CD14-positive monocyte (primary cell): ENCODE results near the gene IL12RB1. TPM values are rescaled to one million over a fixed set of nuclear protein-coding genes. Genes with fewer than 3 reads are reported as not detected.

ENCODE experiments used
- DNase-seq, 3 donors: peaks; one replicate each; pipeline ENCODE4 v3.0.0-alpha.2; 2011 to 2022
- H2AFZ ChIP-seq: 2 replicates; pipeline ENCODE4 v1.6.0; 2012; ENCODE audit warnings: mild to moderate bottlenecking, low read depth, low read length, inconsistent platforms; ENCODE audit not compliant: insufficient read depth, poor library complexity, severe bottlenecking
- H3K27ac ChIP-seq, 2 donors: 1 replicate in 1 of 2; 2 replicates in 1 of 2; pipeline ENCODE4 v1.5.1; 2012 to 2013; ENCODE audit warnings: low read length in 2 of 2, control low read depth in 1 of 2, inconsistent platforms in 1 of 2, low read depth in 1 of 2, mild to moderate bottlenecking in 1 of 2
- H3K27me3 ChIP-seq, 2 donors: one replicate each; pipeline versions ENCODE4 v1.6.0 to v1.6.1; 2011 to 2013; ENCODE audit warnings: low read length in 2 of 2; ENCODE audit not compliant: control insufficient read depth in 2 of 2, insufficient read depth in 2 of 2
- H3K36me3 ChIP-seq, 2 donors: replicated peaks in 1 of 2; 1 replicate in 1 of 2; 2 replicates in 1 of 2; pipeline versions ENCODE4 v1.5.1 to v1.6.1; 2012 to 2013; ENCODE audit warnings: low read length in 2 of 2, control low read depth in 1 of 2, inconsistent platforms in 1 of 2, mild to moderate bottlenecking in 1 of 2; ENCODE audit not compliant: insufficient read depth in 2 of 2, control insufficient read depth in 1 of 2
- H3K4me1 ChIP-seq, 2 donors: 1 replicate in 1 of 2; 2 replicates in 1 of 2; pipeline versions ENCODE4 v1.5.1 to v1.6.1; 2012 to 2013; ENCODE audit warnings: low read length in 2 of 2, control low read depth in 1 of 2, inconsistent platforms in 1 of 2, mild to moderate bottlenecking in 1 of 2, moderate library complexity in 1 of 2; ENCODE audit not compliant: insufficient read depth in 2 of 2, control insufficient read depth in 1 of 2
- H3K4me2 ChIP-seq: replicated peaks from 2 replicates; pipeline ENCODE3; 2012; ENCODE audit warnings: low read length, moderate library complexity, mild to moderate bottlenecking; ENCODE audit not compliant: poor library complexity, severe bottlenecking; ENCODE audit errors: extremely low read depth
- H3K4me3 ChIP-seq, 3 experiments: fragments of 200-600 bp in 1 of 3; sonication (generic) in 1 of 3; replicated peaks in 1 of 3; 1 replicate in 2 of 3; 2 replicates in 1 of 3; pipeline ENCODE4 v1.5.1; 2011 to 2013; ENCODE audit warnings: low read length in 3 of 3, mild to moderate bottlenecking in 3 of 3, control low read depth in 2 of 3, low read depth in 2 of 3, inconsistent platforms in 1 of 3, moderate library complexity in 1 of 3
- H3K79me2 ChIP-seq: 2 replicates; pipeline ENCODE4 v1.6.0; 2012; ENCODE audit warnings: mild to moderate bottlenecking, control low read depth, inconsistent platforms, low read length, moderate library complexity; ENCODE audit not compliant: insufficient read depth
- H3K9ac ChIP-seq: 2 replicates; pipeline ENCODE4 v1.6.0; 2017; ENCODE audit warnings: low read length, mild to moderate bottlenecking; ENCODE audit not compliant: insufficient read depth, poor library complexity, severe bottlenecking
- H3K9me3 ChIP-seq, 2 donors: replicated peaks in 1 of 2; 1 replicate in 1 of 2; 2 replicates in 1 of 2; pipeline versions ENCODE4 v1.5.1 to v1.6.1; 2012 to 2013; ENCODE audit warnings: low read length in 2 of 2, control low read depth in 1 of 2; ENCODE audit not compliant: control insufficient read depth in 1 of 2, insufficient read depth in 1 of 2
- H4K20me1 ChIP-seq: 2 replicates; pipeline ENCODE4 v1.6.0; 2012; ENCODE audit warnings: mild to moderate bottlenecking, low read length, control low read depth, moderate library complexity; ENCODE audit not compliant: insufficient read depth
- H3K27ac Mint-ChIP-seq, 7 donors: one replicate each; pipeline ENCODE4 v1.8.0; 2020; ENCODE audit warnings: mild to moderate bottlenecking in 7 of 7, mixed read lengths in 7 of 7, moderate library complexity in 6 of 7, inconsistent platforms in 2 of 7
- H3K27me3 Mint-ChIP-seq, 3 donors: one replicate each; pipeline ENCODE4 v1.8.0; 2021 to 2022; ENCODE audit warnings: low read depth in 3 of 3, mild to moderate bottlenecking in 3 of 3, mixed read lengths in 3 of 3, moderate library complexity in 3 of 3, inconsistent platforms in 1 of 3
- H3K36me3 Mint-ChIP-seq, 2 donors: one replicate each; pipeline ENCODE4 v1.8.0; 2020; ENCODE audit warnings: mixed read lengths in 2 of 2, inconsistent platforms in 1 of 2, mild to moderate bottlenecking in 1 of 2
- H3K4me1 Mint-ChIP-seq: one replicate; pipeline ENCODE4 v1.8.0; 2020; ENCODE audit warnings: mild to moderate bottlenecking, mixed read lengths
- H3K4me3 Mint-ChIP-seq, 2 donors: one replicate each; pipeline ENCODE4 v1.8.0; 2020; ENCODE audit warnings: mild to moderate bottlenecking in 2 of 2, mixed read lengths in 2 of 2, moderate library complexity in 1 of 2
- H3K9me3 Mint-ChIP-seq, 7 donors: one replicate each; pipeline ENCODE4 v1.8.0; 2020 to 2022; ENCODE audit warnings: mixed read lengths in 7 of 7, mild to moderate bottlenecking in 6 of 7, moderate library complexity in 6 of 7, inconsistent platforms in 2 of 7
- WGBS: methylation state at CpG from one replicate; pipeline ENCODE4 v1.1.5; 2013; ENCODE audit warnings: missing lambda C conversion rate; ENCODE audit not compliant: insufficient coverage; 5-methylcytosine and 5-hydroxymethylcytosine counted together
- intact Hi-C, 2 donors: fragments of 100-400 bp; cut with micrococcal nuclease; formaldehyde crosslinking; loops; one replicate each; pipeline versions ENCODE4 v1.15.0 to v1.15.1; 2023
- polyA plus RNA-seq, 3 donors: library from polyadenylated mRNA; depleted of rRNA in 1 of 3; unstranded in 2 of 3; stranded (reverse) in 1 of 3; fragments of 300-500 nt in 2 of 3; fragments of >200 nt in 1 of 3; fragmentation: Illumina TruSeq in 2 of 3; gene quantifications; 1 replicate in 2 of 3; 2 replicates in 1 of 3; pipeline ENCODE4 v1.2.3, GENCODE V29; 2012 to 2021
- TF ChIP-seq, protein P1 (sequence below): fragments of 200-600 bp; IDR thresholded peaks from one replicate; pipeline ENCODE4 v1.8.0; 2022; ENCODE audit warnings: antibody characterized with exemption, mild to moderate bottlenecking

Gene IL12RB1
- polyA plus RNA-seq, 3 donors = 7.8 to 17.5 (median 7.9) TPM

DNA sequence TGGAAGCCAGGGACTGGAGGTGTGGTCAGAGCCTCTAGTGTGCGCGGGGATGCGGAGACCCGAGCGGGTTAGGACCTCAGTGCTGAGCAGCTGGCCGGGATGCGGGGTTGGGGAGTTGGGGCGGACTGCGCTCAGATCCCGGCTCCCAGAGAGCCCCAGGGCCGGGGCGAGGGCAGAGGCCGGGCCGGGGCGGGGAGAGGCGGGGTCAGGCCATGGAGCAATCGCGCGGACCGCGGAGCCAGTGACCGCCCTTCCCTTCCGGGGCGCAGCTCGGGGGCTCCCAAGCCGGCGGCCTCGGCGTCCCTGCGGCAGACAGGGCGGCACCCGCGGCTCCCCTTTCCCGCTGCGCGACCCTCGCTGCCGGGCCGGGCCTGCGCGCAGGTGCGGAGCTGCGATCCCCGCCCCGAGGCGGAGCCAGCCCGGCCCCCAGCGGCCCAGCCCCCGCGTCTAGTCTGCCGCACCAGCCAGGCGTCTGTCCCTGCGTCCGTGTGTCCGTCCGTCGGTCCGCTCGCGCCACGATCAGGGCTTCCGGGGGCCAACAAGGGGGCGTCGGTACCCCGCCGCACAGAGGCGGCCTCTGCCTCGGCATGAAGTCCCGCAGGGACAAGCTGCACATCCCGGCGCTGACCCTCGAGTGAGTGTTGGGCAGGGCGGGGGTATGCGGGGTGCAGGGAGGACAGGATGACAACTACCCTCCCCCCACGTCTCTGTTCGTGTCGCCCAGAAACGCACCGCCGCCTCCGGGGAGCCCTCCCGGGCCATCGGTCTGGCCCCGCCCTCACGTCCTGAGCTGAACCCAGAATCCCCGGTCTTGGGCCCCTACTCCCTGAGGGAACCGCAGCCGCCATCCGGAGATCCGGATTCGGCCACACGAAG lies 23.2 kb upstream of the IL12RB1 start:
- Histone ChIP-seq H3K27me3 (no peaks in the 10 kb centered on the region), H3K4me3 (peak overlapping the region; percentile 87 to 95 (median 94)), H2AFZ (peak overlapping the region; percentile 86), H4K20me1 (peaks cover 44% of the 10 kb centered on the region), H3K79me2 (peaks cover 49% of the 10 kb centered on the region), H3K9me3 (no peaks in the 10 kb centered on the region), H3K9ac (peak overlapping the region; percentile 90), H3K4me1 (peaks cover 48 to 73% of the 10 kb centered on the region in 2 donors), H3K4me2 (peak overlapping the region; percentile 94), H3K27ac (peak overlapping the region; percentile 49 to 87), H3K36me3 (peaks cover 20 to 32% of the 10 kb centered on the region in 2 donors)
- Mint-ChIP-seq H3K4me1 (peaks cover 59% of the 10 kb centered on the region), H3K4me3 (peak overlapping the region; percentile 83 to 89), H3K27me3 (peaks cover 0 to 3% (median 0%) of the 10 kb centered on the region in 3 donors), H3K27ac (peak overlapping the region; percentile 69 to 88 (median 85)), H3K36me3 (peaks cover 34 to 38% of the 10 kb centered on the region in 2 donors), H3K9me3 (no peaks in the 10 kb centered on the region)
- WGBS = under 1% methylated on average over 79 of the region's 92 CpGs
- peak; percentile 44 to 69 (median 54) for DNase-seq
- TF ChIP-seq, protein P1, sequence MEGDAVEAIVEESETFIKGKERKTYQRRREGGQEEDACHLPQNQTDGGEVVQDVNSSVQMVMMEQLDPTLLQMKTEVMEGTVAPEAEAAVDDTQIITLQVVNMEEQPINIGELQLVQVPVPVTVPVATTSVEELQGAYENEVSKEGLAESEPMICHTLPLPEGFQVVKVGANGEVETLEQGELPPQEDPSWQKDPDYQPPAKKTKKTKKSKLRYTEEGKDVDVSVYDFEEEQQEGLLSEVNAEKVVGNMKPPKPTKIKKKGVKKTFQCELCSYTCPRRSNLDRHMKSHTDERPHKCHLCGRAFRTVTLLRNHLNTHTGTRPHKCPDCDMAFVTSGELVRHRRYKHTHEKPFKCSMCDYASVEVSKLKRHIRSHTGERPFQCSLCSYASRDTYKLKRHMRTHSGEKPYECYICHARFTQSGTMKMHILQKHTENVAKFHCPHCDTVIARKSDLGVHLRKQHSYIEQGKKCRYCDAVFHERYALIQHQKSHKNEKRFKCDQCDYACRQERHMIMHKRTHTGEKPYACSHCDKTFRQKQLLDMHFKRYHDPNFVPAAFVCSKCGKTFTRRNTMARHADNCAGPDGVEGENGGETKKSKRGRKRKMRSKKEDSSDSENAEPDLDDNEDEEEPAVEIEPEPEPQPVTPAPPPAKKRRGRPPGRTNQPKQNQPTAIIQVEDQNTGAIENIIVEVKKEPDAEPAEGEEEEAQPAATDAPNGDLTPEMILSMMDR = no peak
- intact Hi-C loops = loop anchor here (5.0 kb wide), 3 partner anchors 57 to 142 kb away; no protein-coding TSS in a partner anchor

DNA sequence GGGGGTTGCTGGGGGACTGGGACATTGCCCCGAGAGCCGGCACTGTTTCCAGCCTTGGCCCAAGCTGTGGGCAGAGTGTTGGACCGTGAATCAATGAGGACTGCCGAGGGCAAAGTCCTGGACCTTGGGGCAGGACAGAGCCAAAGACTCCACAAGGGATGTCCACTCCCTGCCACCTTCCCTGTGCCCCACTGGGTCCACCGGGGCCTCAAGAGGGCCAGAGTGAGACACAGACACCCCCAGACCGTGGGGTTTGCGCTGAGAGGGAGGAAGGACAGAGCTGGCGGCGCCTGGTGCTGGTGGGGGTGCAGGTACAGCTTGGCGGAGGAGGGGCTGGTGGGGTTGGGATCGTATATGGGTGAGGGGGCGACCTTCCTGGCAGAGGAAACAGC lies 22.6 kb upstream of the IL12RB1 start:
- H3K9me3 ChIP-seq = no peaks in the 10 kb centered on the region
- peak overlapping the region; percentile 71 to 82 for H3K4me3 Mint-ChIP-seq
- peaks cover 38% of the 10 kb centered on the region for H4K20me1 ChIP-seq
- peaks cover 57% of the 10 kb centered on the region for H3K4me1 Mint-ChIP-seq
- DNase-seq = no peak
- peaks cover 43% of the 10 kb centered on the region for H3K79me2 ChIP-seq
- H3K4me3 ChIP-seq = peak overlapping the region; percentile 42 to 95 (median 94)
- peak overlapping the region; percentile 49 to 87 for H3K27ac ChIP-seq
- peak overlapping the region; percentile 69 to 88 (median 87) for H3K27ac Mint-ChIP-seq
- H3K4me1 ChIP-seq = peaks cover 53 to 79% of the 10 kb centered on the region in 2 donors
- H3K27me3 ChIP-seq = no peaks in the 10 kb centered on the region
- WGBS = 55% methylated on average over 11 of the region's 12 CpGs
- H3K27me3 Mint-ChIP-seq = peaks cover 0 to 3% (median 0%) of the 10 kb centered on the region in 3 donors
- H3K9me3 Mint-ChIP-seq = no peaks in the 10 kb centered on the region
- peaks cover 27 to 32% of the 10 kb centered on the region in 2 donors for H3K36me3 Mint-ChIP-seq
- peak overlapping the region; percentile 90 for H3K9ac ChIP-seq
- H2AFZ ChIP-seq = peak overlapping the region; percentile 86
- TF ChIP-seq, protein P1 = no peak
- intact Hi-C loops = no loop called here
- peak overlapping the region; percentile 94 for H3K4me2 ChIP-seq
- H3K36me3 ChIP-seq = peaks cover 14 to 25% of the 10 kb centered on the region in 2 donors
